Spleen (tissue), 7 donors: ENCODE measurements around the gene HS2ST1.

Source experiments
- POLR2A ChIP-seq, 3 donors: fragments of 450-650 bp; IDR thresholded peaks; one replicate each; pipeline ENCODE4 v1.5.1; 2017; ENCODE audit warnings: antibody characterized with exemption in 3 of 3, mild to moderate bottlenecking in 1 of 3
- TF ChIP-seq, protein P1 (sequence below), 11 experiments: fragments of 200-600 bp in 7 of 11; fragments of 450-650 bp in 4 of 11; sonication (generic) in 4 of 11; IDR thresholded peaks in 8 of 11; conservative IDR thresholded peaks in 3 of 11; 1 replicate in 7 of 11; 2 replicates in 4 of 11; pipeline versions ENCODE4 v1.4.0 to v1.8.0; 2016 to 2021; ENCODE audit warnings: antibody characterized with exemption in 11 of 11, inconsistent platforms in 4 of 11, mild to moderate bottlenecking in 1 of 11
- donor health status: DM: no; HTN: no; CAD: no; lungs with moderate emphysema.
- donor health status: DM: no; HTN: no; CAD: no.
- donor health status: DM: no; HTN: no; CAD: no.

DNA sequence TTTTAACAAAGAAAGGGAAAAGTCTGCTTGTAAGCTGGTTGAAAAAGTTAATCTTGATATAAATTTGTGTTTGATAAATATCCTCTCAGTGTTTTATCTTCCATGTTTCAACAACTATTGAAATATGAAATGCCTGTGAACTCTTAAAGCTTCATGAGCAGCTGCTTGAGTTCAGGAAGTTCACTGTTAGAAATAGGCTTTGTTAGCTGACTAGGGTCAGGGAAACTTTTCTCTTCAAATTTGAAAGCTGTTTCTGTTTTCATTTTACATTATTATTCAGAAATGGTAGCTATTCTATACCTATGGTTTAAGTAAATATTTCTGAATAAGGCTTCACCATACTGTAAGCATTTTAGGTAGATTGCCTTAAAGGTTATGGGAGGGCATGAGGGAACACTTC lies 191.7 kb downstream of the HS2ST1 start:
- TF ChIP-seq, protein P1, sequence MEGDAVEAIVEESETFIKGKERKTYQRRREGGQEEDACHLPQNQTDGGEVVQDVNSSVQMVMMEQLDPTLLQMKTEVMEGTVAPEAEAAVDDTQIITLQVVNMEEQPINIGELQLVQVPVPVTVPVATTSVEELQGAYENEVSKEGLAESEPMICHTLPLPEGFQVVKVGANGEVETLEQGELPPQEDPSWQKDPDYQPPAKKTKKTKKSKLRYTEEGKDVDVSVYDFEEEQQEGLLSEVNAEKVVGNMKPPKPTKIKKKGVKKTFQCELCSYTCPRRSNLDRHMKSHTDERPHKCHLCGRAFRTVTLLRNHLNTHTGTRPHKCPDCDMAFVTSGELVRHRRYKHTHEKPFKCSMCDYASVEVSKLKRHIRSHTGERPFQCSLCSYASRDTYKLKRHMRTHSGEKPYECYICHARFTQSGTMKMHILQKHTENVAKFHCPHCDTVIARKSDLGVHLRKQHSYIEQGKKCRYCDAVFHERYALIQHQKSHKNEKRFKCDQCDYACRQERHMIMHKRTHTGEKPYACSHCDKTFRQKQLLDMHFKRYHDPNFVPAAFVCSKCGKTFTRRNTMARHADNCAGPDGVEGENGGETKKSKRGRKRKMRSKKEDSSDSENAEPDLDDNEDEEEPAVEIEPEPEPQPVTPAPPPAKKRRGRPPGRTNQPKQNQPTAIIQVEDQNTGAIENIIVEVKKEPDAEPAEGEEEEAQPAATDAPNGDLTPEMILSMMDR (IDR thresholded peaks at IDR 0.05 in 8 of 11, conservative IDR thresholded peaks at IDR 0.05 in 3 of 11): no peak
- no peak for TF ChIP-seq POLR2A (IDR thresholded peaks at IDR 0.05)
